Stimulated activated naive CD8-positive, alpha-beta T cell treated with anti-CD3 and anti-CD28 coated beads, Interleukin-15, Interleukin-2, amounts not matched to agents 100 U/mL and 50 U/mL, for 24 hours (primary cell): ENCODE measurements around the gene PHB1.

Source experiments
- ATAC-seq: fragments of 150-1000 bp; cut with Tn5 transposase; one replicate; pipeline ENCODE4 v1.10.0; 2021
- DNase-seq: peaks from one replicate; pipeline ENCODE4 v3.0.0; 2021

PHB1 gene

GRCh38 chr17:49404906-49405305 lies 9.8 kb downstream of the PHB1 start:
- DNase-seq (no peak), ATAC-seq (no peak)

- DNase-seq (peak; percentile 24), ATAC-seq (no peak)
Measured at GRCh38 chr17:49404361-49404760, 10.3 kb downstream of the PHB1 start.

- DNase-seq, result no peak
- no peak for ATAC-seq
Measured at GRCh38 chr17:49403514-49404289, 11.0 kb downstream of the PHB1 start.

- ATAC-seq (no peak), DNase-seq (no peak)
Measured at GRCh38 chr17:49402706-49403105, 12.0 kb downstream of the PHB1 start.

- ATAC-seq (no peak), DNase-seq (no peak)
Measured at GRCh38 chr17:49401971-49402611, 12.6 kb downstream of the PHB1 start.

GRCh38 chr17:49399995-49400394 lies 14.7 kb downstream of the PHB1 start:
- ATAC-seq (no peak), DNase-seq (no peak)

- ATAC-seq, result no peak
- no peak for DNase-seq
Measured at GRCh38 chr17:49397586-49397985, 17.1 kb downstream of the PHB1 start.

- ATAC-seq (no peak), DNase-seq (no peak)
Measured at GRCh38 chr17:49393491-49394255, 21.0 kb downstream of the PHB1 start.

GRCh38 chr17:49390548-49391324 lies 23.9 kb downstream of the PHB1 start:
- peak; percentile 25 for ATAC-seq
- peak; percentile 37 for DNase-seq

- DNase-seq (peak; percentile 21), ATAC-seq (peak; percentile 52)
Measured at GRCh38 chr17:49389514-49390347, 25.0 kb downstream of the PHB1 start.

- no peak for ATAC-seq
Measured at GRCh38 chr17:49388692-49389513, 25.8 kb downstream of the PHB1 start.

GRCh38 chr17:49388290-49388640 lies 26.4 kb downstream of the PHB1 start:
- ATAC-seq, result peak; percentile 16
- no peak for DNase-seq

More at GRCh38 chr17:49388692-49389513, 25.8 kb downstream of the PHB1 start:
- no peak for DNase-seq

- DNase-seq (no peak), ATAC-seq (peak; percentile 24)
Measured at GRCh38 chr17:49387498-49388289, 27.0 kb downstream of the PHB1 start.

- DNase-seq (no peak), ATAC-seq (no peak)
Measured at GRCh38 chr17:49386373-49386772, 28.3 kb downstream of the PHB1 start.

GRCh38 chr17:49384951-49385350 lies 29.7 kb downstream of the PHB1 start:
- DNase-seq (no peak), ATAC-seq (no peak)

GRCh38 chr17:49383060-49383459 lies 31.6 kb downstream of the PHB1 start:
- DNase-seq, result no peak
- ATAC-seq, result no peak

GRCh38 chr17:49382556-49382955 lies 32.1 kb downstream of the PHB1 start:
- DNase-seq (no peak), ATAC-seq (no peak)

- no peak for ATAC-seq
- no peak for DNase-seq
Measured at GRCh38 chr17:49381793-49382192, 32.9 kb downstream of the PHB1 start.

GRCh38 chr17:49381033-49381432 lies 33.6 kb downstream of the PHB1 start:
- no peak for DNase-seq
- no peak for ATAC-seq

GRCh38 chr17:49379926-49380325 lies 34.8 kb downstream of the PHB1 start:
- ATAC-seq (no peak), DNase-seq (no peak)
